H9 (cell line): ENCODE results near the gene SERPINE3. TPM values are rescaled to one million over a fixed set of nuclear protein-coding genes. Genes with fewer than 3 reads are reported as not detected.

Source experiments
- DNase-seq: peaks from one replicate; pipeline ENCODE4 v3.0.0-alpha.2; 2017
- H2AFZ ChIP-seq: one replicate; pipeline ENCODE4 v1.6.1; 2013; ENCODE audit warnings: mild to moderate bottlenecking, low read length, control low read depth, moderate library complexity
- H2AK5ac ChIP-seq: 2 replicates; pipeline ENCODE4 v1.6.1; 2013; ENCODE audit warnings: low read length, control low read depth, mixed read lengths; ENCODE audit not compliant: insufficient read length
- H2BK120ac ChIP-seq: one replicate; pipeline ENCODE4 v1.6.1; 2013; ENCODE audit warnings: low read depth, mild to moderate bottlenecking, low read length, control low read depth, inconsistent platforms; ENCODE audit not compliant: poor library complexity, severe bottlenecking
- H2BK12ac ChIP-seq: 2 replicates; pipeline ENCODE4 v1.6.1; 2013; ENCODE audit warnings: low read length, control low read depth, mixed read lengths, low read depth; ENCODE audit not compliant: insufficient read length
- H2BK15ac ChIP-seq: 2 replicates; pipeline ENCODE4 v1.6.1; 2013; ENCODE audit warnings: low read depth, low read length, control low read depth
- H2BK20ac ChIP-seq: one replicate; pipeline ENCODE4 v1.6.1; 2013; ENCODE audit warnings: low read depth, mild to moderate bottlenecking, low read length, control low read depth, inconsistent platforms; ENCODE audit not compliant: poor library complexity, severe bottlenecking
- H2BK5ac ChIP-seq: 2 replicates; pipeline ENCODE4 v1.6.1; 2013; ENCODE audit warnings: low read length, control low read depth, mixed read lengths; ENCODE audit not compliant: insufficient read length
- H3K14ac ChIP-seq: 2 replicates; pipeline ENCODE4 v1.6.1; 2013; ENCODE audit warnings: low read length, control low read depth; ENCODE audit not compliant: insufficient read depth
- H3K18ac ChIP-seq: 2 replicates; pipeline ENCODE4 v1.6.1; 2013; ENCODE audit warnings: low read depth, mild to moderate bottlenecking, mixed read lengths, low read length, control low read depth; ENCODE audit not compliant: insufficient read length
- H3K23ac ChIP-seq: 2 replicates; pipeline ENCODE4 v1.6.1; 2013; ENCODE audit warnings: low read length, control low read depth, mixed read lengths, low read depth; ENCODE audit not compliant: insufficient read length
- H3K23me2 ChIP-seq: 2 replicates; pipeline ENCODE4 v1.6.1; 2013; ENCODE audit warnings: low read depth, mild to moderate bottlenecking, mixed read lengths, low read length, control low read depth; ENCODE audit not compliant: insufficient read length, poor library complexity, severe bottlenecking
- H3K27ac ChIP-seq: 2 replicates; pipeline ENCODE4 v1.5.1; 2013; ENCODE audit warnings: low read length, control low read depth, mixed read lengths, low read depth; ENCODE audit not compliant: insufficient read length
- H3K27me3 ChIP-seq: 2 replicates; pipeline ENCODE4 v1.6.1; 2013; ENCODE audit warnings: low read length, control low read depth, inconsistent platforms; ENCODE audit not compliant: insufficient read depth
- H3K4ac ChIP-seq: 2 replicates; pipeline ENCODE4 v1.6.1; 2013; ENCODE audit warnings: low read depth, mild to moderate bottlenecking, control low read depth, inconsistent platforms, low read length, moderate library complexity
- H3K4me1 ChIP-seq: 2 replicates; pipeline ENCODE4 v1.6.1; 2013; ENCODE audit warnings: low read length, control low read depth, inconsistent platforms; ENCODE audit not compliant: insufficient read depth
- H3K4me2 ChIP-seq: 2 replicates; pipeline ENCODE4 v1.6.1; 2013; ENCODE audit warnings: low read length, control low read depth, mixed read lengths; ENCODE audit not compliant: insufficient read length, insufficient read depth
- H3K56ac ChIP-seq: 2 replicates; pipeline ENCODE4 v1.6.1; 2013; ENCODE audit warnings: low read depth, mild to moderate bottlenecking, mixed read lengths, low read length, control low read depth; ENCODE audit not compliant: insufficient read length
- H3K79me1 ChIP-seq: 2 replicates; pipeline ENCODE4 v1.6.1; 2013; ENCODE audit warnings: low read depth, mild to moderate bottlenecking, moderate library complexity, low read length, control low read depth, inconsistent platforms; ENCODE audit not compliant: insufficient read depth, poor library complexity, severe bottlenecking
- H3K79me2 ChIP-seq: 2 replicates; pipeline ENCODE4 v1.6.1; 2013; ENCODE audit warnings: low read length, control low read depth, inconsistent platforms; ENCODE audit not compliant: insufficient read depth
- H3K9ac ChIP-seq: 2 replicates; pipeline ENCODE4 v1.6.1; 2013; ENCODE audit warnings: low read length, control low read depth, mixed read lengths; ENCODE audit not compliant: insufficient read length; ENCODE audit errors: extremely low read depth
- H3K9me3 ChIP-seq: one replicate; pipeline ENCODE4 v1.6.1; 2013; ENCODE audit warnings: low read depth, low read length, inconsistent platforms; ENCODE audit not compliant: control insufficient read depth
- H3T11ph ChIP-seq: one replicate; pipeline ENCODE4 v1.6.1; 2013; ENCODE audit warnings: mild to moderate bottlenecking, low read length, control low read depth, inconsistent platforms
- H4K20me1 ChIP-seq: one replicate; pipeline ENCODE4 v1.6.1; 2013; ENCODE audit not compliant: control insufficient read depth, insufficient read length, insufficient read depth
- H4K5ac ChIP-seq: 2 replicates; pipeline ENCODE4 v1.6.1; 2013; ENCODE audit warnings: low read depth, mild to moderate bottlenecking, mixed read lengths, low read length, control low read depth; ENCODE audit not compliant: insufficient read length
- H4K8ac ChIP-seq: replicated peaks from 2 replicates; pipeline ENCODE4 v1.6.1; 2013; ENCODE audit warnings: low read length, control low read depth, mixed read lengths, low read depth; ENCODE audit not compliant: insufficient read length
- H4K91ac ChIP-seq: 2 replicates; pipeline ENCODE4 v1.6.1; 2013; ENCODE audit warnings: low read depth, mild to moderate bottlenecking, moderate library complexity, mixed read lengths, low read length, control low read depth; ENCODE audit not compliant: insufficient read length
- H3K27ac Mint-ChIP-seq, 3 experiments: 2 replicates in 2 of 3; 3 replicates in 1 of 3; pipeline ENCODE4 v1.8.0; 2020 to 2021; ENCODE audit warnings: mixed read lengths in 3 of 3, mild to moderate bottlenecking in 1 of 3, moderate library complexity in 1 of 3
- H3K27me3 Mint-ChIP-seq: 2 replicates; pipeline ENCODE4 v1.8.0; 2021; ENCODE audit warnings: low read depth, mild to moderate bottlenecking, moderate library complexity, mixed read lengths
- H3K36me3 Mint-ChIP-seq, 3 experiments: 2 replicates in 2 of 3; 3 replicates in 1 of 3; pipeline ENCODE4 v1.8.0; 2020 to 2021; ENCODE audit warnings: low read depth in 3 of 3, mixed read lengths in 3 of 3; ENCODE audit not compliant: insufficient read depth in 1 of 3
- H3K4me1 Mint-ChIP-seq, 2 experiments: 2 replicates each; pipeline ENCODE4 v1.8.0; 2020; ENCODE audit warnings: mixed read lengths in 2 of 2
- H3K4me3 Mint-ChIP-seq, 2 experiments: 2 replicates in 1 of 2; 3 replicates in 1 of 2; pipeline ENCODE4 v1.8.0; 2020 to 2021; ENCODE audit warnings: mild to moderate bottlenecking in 2 of 2, mixed read lengths in 2 of 2, moderate library complexity in 1 of 2
- H3K9me3 Mint-ChIP-seq, 2 experiments: 2 replicates in 1 of 2; 3 replicates in 1 of 2; pipeline ENCODE4 v1.8.0; 2020; ENCODE audit warnings: mild to moderate bottlenecking in 2 of 2, mixed read lengths in 2 of 2, moderate library complexity in 1 of 2
- CTCF ChIP-seq: fragments of 200-600 bp; sonication (generic); conservative IDR thresholded peaks from 3 replicates; pipeline ENCODE4 v1.8.0; 2021; ENCODE audit warnings: antibody characterized with exemption, mild to moderate bottlenecking
- WGBS: extraction: QIAGEN DNeasy Blood & Tissue Kit; methylation state at CpG from one replicate; pipeline ENCODE4 v1.1.7; 2013; ENCODE audit warnings: missing lambda C conversion rate, low lambda C conversion rate, mixed read lengths; ENCODE audit not compliant: insufficient read length; ENCODE audit errors: extremely low coverage; 5-methylcytosine and 5-hydroxymethylcytosine counted together
- total RNA-seq: library from RNA; stranded (reverse); gene quantifications from 2 replicates; pipeline ENCODE4 v1.2.1, GENCODE V29; 2021

Gene SERPINE3
- total RNA-seq, 1 experiment from 2014 or later: not detected

- no CpG with 5 or more reads among the region's 14 CpGs for WGBS
These were observed 14.6 kb upstream of the SERPINE3 start for GRCh38 chr13:51324714-51325420.

More at GRCh38 chr13:51324714-51325420, 14.6 kb upstream of the SERPINE3 start:
- Histone ChIP-seq H3K23ac (no peak overlapping the region), H2BK20ac (no peak overlapping the region), H4K20me1 (no peaks in the 10 kb centered on the region), H3K79me2 (no peaks in the 10 kb centered on the region), H3T11ph (no peak overlapping the region), H3K9ac (no peak overlapping the region), H3K27ac (no peak overlapping the region), H2BK15ac (no peak overlapping the region), H3K27me3 (no peaks in the 10 kb centered on the region), H2BK12ac (no peak overlapping the region), H3K4me2 (no peak overlapping the region), H2BK5ac (no peak overlapping the region), H3K79me1 (no peaks in the 10 kb centered on the region), H3K4me1 (peaks cover 5% of the 10 kb centered on the region; the same call in 1 of the 2 replicates), H4K91ac (no peak overlapping the region), H3K18ac (no peak overlapping the region), H3K14ac (no peak overlapping the region), H2AK5ac (no peak overlapping the region), H4K8ac (no peak overlapping the region), H3K56ac (no peak overlapping the region), H3K9me3 (no peaks in the 10 kb centered on the region), H2AFZ (no peak overlapping the region), H4K5ac (no peak overlapping the region), H2BK120ac (no peak overlapping the region), H3K23me2 (no peaks in the 10 kb centered on the region), H3K4ac (no peak overlapping the region)
- no peaks in the 10 kb centered on the region for H3K27me3 Mint-ChIP-seq
- peak overlapping the region in 1 of 3 experiments; percentile 13; a peak in 1 of 7 replicates for H3K27ac Mint-ChIP-seq
- H3K9me3 Mint-ChIP-seq: no peaks in the 10 kb centered on the region
- H3K4me1 Mint-ChIP-seq: peaks cover 46 to 49% of the 10 kb centered on the region in 2 experiments
- H3K36me3 Mint-ChIP-seq: peaks cover 0 to 3% (median 0%) of the 10 kb centered on the region in 3 experiments; a peak in 2 of 7 replicates
- DNase-seq: peak; percentile 71
- no peak for TF ChIP-seq CTCF
- H3K4me3 Mint-ChIP-seq: peak overlapping the region in 1 of 2 experiments; percentile 10; a peak in 1 of 5 replicates
